SU-DHL-6 (cell line): ENCODE data around the gene TRPM3.

ENCODE experiments used
- H2AFZ ChIP-seq: fragments of 200-600 bp; sonication (generic); 2 replicates; pipeline ENCODE4 v1.6.1; 2014; ENCODE audit warnings: low read depth, mild to moderate bottlenecking, moderate library complexity, mixed read lengths, antibody characterized with exemption, low read length; ENCODE audit not compliant: severe bottlenecking
- H3F3A ChIP-seq: fragments of 200-600 bp; shearing (Covaris generic); 2 replicates; pipeline ENCODE4 v1.6.0; 2016; ENCODE audit warnings: antibody characterized with exemption, mild to moderate bottlenecking; ENCODE audit not compliant: insufficient read depth
- H3K27ac ChIP-seq: fragments of 200-600 bp; sonication (generic); 2 replicates; pipeline ENCODE4 v1.5.1; 2016; ENCODE audit warnings: low read depth, mild to moderate bottlenecking, low read length, moderate library complexity, mixed read lengths
- H3K27me3 ChIP-seq: fragments of 200-600 bp; sonication (generic), shearing (Covaris generic); 2 replicates; pipeline ENCODE4 v1.6.0; 2014; ENCODE audit warnings: mild to moderate bottlenecking, low read length
- H3K36me3 ChIP-seq: fragments of 200-600 bp; sonication (generic); 2 replicates; pipeline ENCODE4 v1.6.1; 2014; ENCODE audit warnings: mild to moderate bottlenecking, low read length, mixed read lengths
- H3K4me2 ChIP-seq: fragments of 300-600, 200-600 bp; shearing (Covaris generic), sonication (generic); 2 replicates; pipeline ENCODE4 v1.6.0; 2014; ENCODE audit warnings: low read length, low read depth, mild to moderate bottlenecking; ENCODE audit not compliant: poor library complexity, severe bottlenecking
- H3K4me3 ChIP-seq: fragments of 200-600 bp; sonication (generic); 2 replicates; pipeline ENCODE4 v1.5.1; 2014; ENCODE audit warnings: antibody characterized with exemption, low read length, mild to moderate bottlenecking, mixed read lengths; ENCODE audit not compliant: insufficient read depth, poor library complexity, severe bottlenecking
- H3K79me2 ChIP-seq: fragments of 200-600 bp; sonication (generic); 2 replicates; pipeline ENCODE4 v1.6.1; 2014; ENCODE audit warnings: mild to moderate bottlenecking, low read length, moderate library complexity; ENCODE audit not compliant: insufficient read depth
- H3K9ac ChIP-seq: fragments of 200-600 bp; sonication (generic); 2 replicates; pipeline ENCODE4 v1.7.0; 2014; ENCODE audit warnings: mild to moderate bottlenecking, low read length
- H3K9me2 ChIP-seq: fragments of 200-600 bp; sonication (generic); replicated peaks from 2 replicates; pipeline ENCODE4 v1.6.1; 2014; ENCODE audit warnings: low read length; ENCODE audit not compliant: insufficient read depth
- H3K9me3 ChIP-seq: fragments of 200-600 bp; sonication (generic); 2 replicates; pipeline ENCODE4 v1.6.1; 2014; ENCODE audit warnings: low read length, mixed read lengths; ENCODE audit not compliant: insufficient read depth
- H4K20me1 ChIP-seq: fragments of 200-600 bp; sonication (generic); 2 replicates; pipeline ENCODE4 v1.6.1; 2014; ENCODE audit warnings: low read depth, mild to moderate bottlenecking, antibody characterized with exemption, low read length, moderate library complexity, mixed read lengths
- EZH2phosphoT487 ChIP-seq: fragments of 200-600 bp; sonication (generic), shearing (Covaris generic); conservative IDR thresholded peaks from 2 replicates; pipeline ENCODE4 v1.6.1; 2018; ENCODE audit warnings: mild to moderate bottlenecking, antibody characterized with exemption, low read length, moderate library complexity, mixed read lengths
- TF ChIP-seq, protein P1 (sequence below): fragments of 200-600 bp; sonication (generic); IDR thresholded peaks from one replicate; pipeline ENCODE4 v1.5.1; 2017; ENCODE audit warnings: antibody characterized with exemption, mild to moderate bottlenecking, low read length, moderate library complexity; ENCODE audit not compliant: insufficient read depth, poor library complexity, severe bottlenecking

Gene TRPM3

DNA sequence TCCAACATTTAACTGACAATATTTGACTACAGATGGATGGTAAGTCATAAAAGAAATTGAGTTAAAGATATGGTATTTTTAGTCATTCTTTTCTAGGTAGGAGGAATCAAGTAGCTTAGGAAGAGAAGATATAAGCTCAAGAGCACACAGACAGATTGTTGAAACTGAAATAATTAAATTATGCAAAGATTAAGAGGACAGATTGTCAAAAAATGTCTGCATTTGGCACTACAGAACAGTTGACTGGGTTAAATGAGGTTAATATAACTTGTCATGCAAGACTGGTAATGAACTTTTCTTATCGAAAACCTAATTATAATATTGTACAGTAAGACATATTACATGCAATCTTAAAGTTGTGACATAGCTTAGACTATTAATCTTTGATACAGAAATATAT lies 36.3 kb upstream of the TRPM3 start:
- no peak overlapping the region for H2AFZ ChIP-seq
- no peaks in the 10 kb centered on the region for H3F3A ChIP-seq
- no peaks in the 10 kb centered on the region for H3K9me2 ChIP-seq
- no peaks in the 10 kb centered on the region for H3K79me2 ChIP-seq
- TF ChIP-seq EZH2phosphoT487: no peak
- TF ChIP-seq, protein P1, sequence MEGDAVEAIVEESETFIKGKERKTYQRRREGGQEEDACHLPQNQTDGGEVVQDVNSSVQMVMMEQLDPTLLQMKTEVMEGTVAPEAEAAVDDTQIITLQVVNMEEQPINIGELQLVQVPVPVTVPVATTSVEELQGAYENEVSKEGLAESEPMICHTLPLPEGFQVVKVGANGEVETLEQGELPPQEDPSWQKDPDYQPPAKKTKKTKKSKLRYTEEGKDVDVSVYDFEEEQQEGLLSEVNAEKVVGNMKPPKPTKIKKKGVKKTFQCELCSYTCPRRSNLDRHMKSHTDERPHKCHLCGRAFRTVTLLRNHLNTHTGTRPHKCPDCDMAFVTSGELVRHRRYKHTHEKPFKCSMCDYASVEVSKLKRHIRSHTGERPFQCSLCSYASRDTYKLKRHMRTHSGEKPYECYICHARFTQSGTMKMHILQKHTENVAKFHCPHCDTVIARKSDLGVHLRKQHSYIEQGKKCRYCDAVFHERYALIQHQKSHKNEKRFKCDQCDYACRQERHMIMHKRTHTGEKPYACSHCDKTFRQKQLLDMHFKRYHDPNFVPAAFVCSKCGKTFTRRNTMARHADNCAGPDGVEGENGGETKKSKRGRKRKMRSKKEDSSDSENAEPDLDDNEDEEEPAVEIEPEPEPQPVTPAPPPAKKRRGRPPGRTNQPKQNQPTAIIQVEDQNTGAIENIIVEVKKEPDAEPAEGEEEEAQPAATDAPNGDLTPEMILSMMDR: no peak
- no peak overlapping the region for H3K27ac ChIP-seq
- no peaks in the 10 kb centered on the region for H3K9me3 ChIP-seq
- H3K4me2 ChIP-seq: no peak overlapping the region
- H3K4me3 ChIP-seq: no peak overlapping the region
- H4K20me1 ChIP-seq: no peaks in the 10 kb centered on the region
- H3K27me3 ChIP-seq: no peaks in the 10 kb centered on the region
- H3K9ac ChIP-seq: no peak overlapping the region
- no peaks in the 10 kb centered on the region for H3K36me3 ChIP-seq

DNA sequence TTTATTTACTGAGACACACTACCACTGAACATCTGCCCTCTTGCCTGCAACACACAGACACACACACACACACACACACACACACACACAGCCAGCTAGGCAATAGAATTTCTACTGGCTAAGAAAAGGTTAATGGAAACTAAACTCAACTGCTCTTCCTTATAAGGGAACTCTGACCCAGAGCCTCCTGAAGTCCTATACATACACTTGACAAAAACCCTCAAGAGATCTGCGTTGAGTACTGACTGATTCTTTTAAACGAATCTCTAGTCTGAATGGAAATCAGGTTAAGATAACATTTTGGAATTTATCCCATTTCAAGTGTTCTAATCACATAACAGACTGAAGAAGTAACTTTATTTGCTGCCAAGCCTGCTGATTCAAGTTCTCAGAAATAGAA lies 25.9 kb upstream of the TRPM3 start:
- Histone ChIP-seq H3K9ac (no peak overlapping the region), H3K27ac (no peak overlapping the region), H3K4me2 (no peak overlapping the region), H3K4me3 (no peak overlapping the region), H3K27me3 (no peaks in the 10 kb centered on the region), H4K20me1 (no peaks in the 10 kb centered on the region), H3K9me3 (peaks cover 4% of the 10 kb centered on the region; the same call in 1 of the 2 replicates), H3K9me2 (no peaks in the 10 kb centered on the region), H3K79me2 (no peaks in the 10 kb centered on the region), H2AFZ (no peak overlapping the region), H3K36me3 (no peaks in the 10 kb centered on the region), H3F3A (no peaks in the 10 kb centered on the region)
- TF ChIP-seq EZH2phosphoT487: no peak
- TF ChIP-seq, protein P1: no peak

DNA sequence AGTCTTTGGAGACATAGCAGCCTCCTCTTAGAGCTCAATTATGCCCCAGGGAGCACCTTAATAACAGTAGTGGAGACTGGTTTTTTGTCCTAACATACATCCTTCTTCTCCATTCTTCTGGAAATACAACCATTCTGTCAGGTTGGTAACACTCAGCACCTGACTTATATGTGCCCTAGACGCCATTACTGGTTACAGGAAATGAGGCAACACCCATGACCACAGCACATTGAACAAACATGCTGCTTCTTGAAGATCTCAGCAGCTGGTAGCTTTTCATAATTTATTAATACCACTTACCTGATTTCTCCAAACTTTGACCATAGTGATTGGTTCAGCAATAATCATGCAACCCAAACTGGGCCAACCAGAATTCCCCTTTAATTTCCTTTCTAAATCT lies 25.1 kb upstream of the TRPM3 start:
- Histone ChIP-seq H2AFZ (no peak overlapping the region), H3K36me3 (no peaks in the 10 kb centered on the region), H3K9me3 (peaks cover 4% of the 10 kb centered on the region; the same call in 1 of the 2 replicates), H3K4me3 (no peak overlapping the region), H3F3A (no peaks in the 10 kb centered on the region), H3K9me2 (no peaks in the 10 kb centered on the region), H3K27me3 (no peaks in the 10 kb centered on the region), H3K79me2 (no peaks in the 10 kb centered on the region), H3K27ac (no peak overlapping the region), H4K20me1 (no peaks in the 10 kb centered on the region), H3K4me2 (no peak overlapping the region), H3K9ac (no peak overlapping the region)
- TF ChIP-seq EZH2phosphoT487: no peak
- TF ChIP-seq, protein P1: no peak
